Glomerular visceral epithelial cell (primary cell): ENCODE data around the gene ZFP92.
A peak's percentile ranks its signal among the peaks of the same experiment; 100 is the strongest.
"Not testable (repeated sequence)": the region's sequence is repeated elsewhere in the genome, so short reads cannot be mapped to it uniquely, and the experiment has no call there.

Experiments used
- DNase-seq: peaks from one replicate; pipeline ENCODE4 v3.0.0-alpha.2; 2016; ENCODE audit errors: extremely low spot score

Gene ZFP92, protein sequence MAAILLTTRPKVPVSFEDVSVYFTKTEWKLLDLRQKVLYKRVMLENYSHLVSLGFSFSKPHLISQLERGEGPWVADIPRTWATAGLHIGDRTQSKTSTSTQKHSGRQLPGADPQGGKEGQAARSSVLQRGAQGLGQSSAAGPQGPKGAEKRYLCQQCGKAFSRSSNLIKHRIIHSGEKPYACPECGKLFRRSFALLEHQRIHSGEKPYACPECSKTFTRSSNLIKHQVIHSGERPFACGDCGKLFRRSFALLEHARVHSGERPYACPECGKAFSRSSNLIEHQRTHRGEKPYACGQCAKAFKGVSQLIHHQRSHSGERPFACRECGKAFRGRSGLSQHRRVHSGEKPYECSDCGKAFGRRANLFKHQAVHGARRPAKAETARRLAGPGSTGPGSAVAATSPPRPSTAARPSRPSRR

DNA sequence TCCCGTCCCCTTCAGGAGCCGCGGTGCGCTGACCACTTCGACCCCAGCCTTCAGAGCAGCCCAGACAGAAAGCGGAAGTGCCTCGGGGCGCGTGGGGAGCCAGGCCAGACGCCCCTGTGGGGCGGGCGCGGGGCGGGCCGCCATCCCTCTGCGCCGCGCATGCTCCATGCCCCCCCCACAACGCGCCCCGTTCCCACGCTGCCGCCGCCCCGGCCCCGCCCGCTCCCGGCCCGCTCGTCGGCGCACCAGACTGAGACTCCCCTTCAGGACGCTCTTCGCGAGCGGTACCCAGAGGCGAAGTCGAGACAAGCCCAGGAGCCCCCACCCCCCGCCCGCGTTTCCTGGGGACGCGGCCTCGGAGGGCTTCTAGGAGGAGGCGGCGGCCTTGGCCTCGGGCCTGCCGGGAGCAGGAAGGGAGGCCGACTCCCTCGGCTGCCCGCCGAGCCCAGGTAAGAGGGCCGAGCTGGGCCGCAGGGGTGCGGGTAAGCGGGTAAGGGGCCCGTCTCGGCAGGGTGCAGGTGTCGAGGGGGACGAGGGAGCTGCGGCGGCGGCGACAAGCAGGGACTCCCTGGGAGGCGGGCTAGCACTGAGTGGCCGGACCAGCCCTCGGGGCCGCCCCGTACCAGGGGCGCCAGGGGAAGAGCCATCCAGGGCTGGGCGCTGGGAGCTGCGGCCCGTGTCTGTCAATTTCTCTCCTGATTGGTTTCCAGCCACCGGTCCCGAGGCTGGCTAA, at the start of gene ZFP92:
Gene ZFP92 (plus strand): TSS at position 218 of the 733 bp plus-strand sequence. CDS start 6,851 bp downstream, outside the sequence.
- no peak for DNase-seq

DNA sequence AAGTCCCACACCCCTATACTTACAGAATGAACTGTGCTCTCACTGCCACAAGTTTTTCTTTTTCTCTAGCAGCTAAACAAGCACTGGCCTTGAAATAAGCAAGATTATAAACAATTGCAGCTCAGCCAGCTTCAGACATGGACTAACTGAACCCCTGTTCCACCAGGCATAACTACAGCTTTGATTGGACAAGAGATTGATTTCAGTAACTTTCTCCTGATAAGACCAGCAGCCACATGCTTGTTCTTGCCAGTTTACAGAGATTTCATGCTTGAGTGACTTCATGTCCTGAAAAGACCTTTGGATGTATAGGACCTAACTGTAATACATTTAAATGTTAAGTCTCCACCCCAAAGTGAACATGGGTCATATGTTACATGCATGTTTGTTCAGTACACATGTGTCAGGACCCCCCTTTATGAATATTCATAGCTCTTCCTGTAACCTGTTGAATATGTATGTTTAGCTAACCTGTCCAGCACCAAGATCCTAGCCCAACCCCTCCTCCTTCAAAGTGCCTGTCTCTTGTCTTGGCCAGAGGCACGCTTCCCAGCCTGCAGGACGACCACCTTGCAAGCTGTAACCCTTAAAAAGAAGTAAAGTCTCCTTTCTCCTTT, 49.4 kb upstream of the ZFP92 start:
- DNase-seq: no peak

DNA sequence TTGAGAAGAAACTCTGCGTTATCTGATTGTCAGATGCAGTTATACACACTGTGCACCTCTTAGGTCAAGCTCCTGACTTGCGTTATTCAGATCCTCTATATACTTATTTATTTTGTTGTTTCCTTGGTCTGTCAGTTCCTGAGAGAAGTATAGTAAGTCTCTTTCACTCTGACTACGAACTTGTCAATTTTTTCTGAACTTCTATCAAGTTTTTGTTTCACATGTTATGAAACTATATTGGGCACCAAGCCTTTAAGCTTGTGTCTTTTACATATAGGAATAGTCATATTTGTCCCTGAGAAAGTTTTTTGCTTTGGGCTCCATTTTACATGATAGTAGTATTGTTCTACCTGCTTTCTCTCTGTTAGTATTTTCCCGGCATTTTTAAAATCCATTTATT, 45.6 kb upstream of the ZFP92 start:
- DNase-seq: no peak

DNA sequence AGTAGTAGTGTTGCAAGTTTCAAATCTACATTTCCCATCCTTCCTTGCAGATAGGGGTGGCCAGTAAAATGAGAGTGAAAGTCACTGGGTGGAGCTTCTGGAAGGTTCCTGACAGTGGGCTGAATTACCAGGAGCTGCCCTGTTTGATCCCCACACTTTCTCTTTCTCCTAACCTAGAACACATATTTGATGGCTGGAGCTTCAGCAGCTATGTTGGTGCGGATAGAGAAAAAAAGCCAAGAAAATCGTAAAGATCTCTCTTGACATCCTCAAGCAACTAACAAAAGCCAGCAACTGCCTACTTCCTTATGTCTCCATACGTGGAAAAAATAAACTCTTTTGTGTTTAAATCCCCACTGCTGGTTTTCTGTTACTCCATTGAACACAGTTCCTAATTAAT, 45.2 kb upstream of the ZFP92 start:
- no peak for DNase-seq

DNA sequence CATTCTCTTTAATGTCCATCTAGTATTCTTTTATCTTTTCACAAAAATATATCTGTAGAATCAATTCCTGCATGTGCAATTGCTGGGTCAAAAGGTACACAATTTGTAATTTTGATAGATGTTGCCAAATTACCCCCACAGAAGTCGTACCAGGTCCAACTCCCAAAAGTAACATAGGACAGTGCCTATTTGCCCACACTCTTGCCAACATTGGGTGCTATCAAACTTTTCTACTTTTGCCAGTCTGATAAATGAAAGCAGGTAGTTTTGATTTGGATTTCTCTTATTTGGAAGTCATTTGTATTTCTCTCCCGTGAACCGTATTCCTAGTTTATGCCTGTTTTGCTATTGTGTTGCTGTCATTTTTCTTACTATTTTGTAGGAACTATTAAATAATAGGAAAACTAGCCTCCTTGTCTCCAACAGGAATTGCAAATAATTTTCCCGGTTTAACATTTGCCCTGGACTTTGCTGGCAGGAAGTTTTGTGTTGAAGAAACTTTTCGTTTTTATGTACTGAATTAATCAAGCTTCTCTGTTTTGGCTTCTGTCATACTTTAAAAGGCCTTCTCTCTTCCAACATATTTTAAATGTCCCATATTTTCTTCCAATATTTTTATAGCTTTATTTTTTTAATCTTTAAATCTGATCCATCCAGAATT, 44.3 kb upstream of the ZFP92 start:
- DNase-seq: no peak

DNA sequence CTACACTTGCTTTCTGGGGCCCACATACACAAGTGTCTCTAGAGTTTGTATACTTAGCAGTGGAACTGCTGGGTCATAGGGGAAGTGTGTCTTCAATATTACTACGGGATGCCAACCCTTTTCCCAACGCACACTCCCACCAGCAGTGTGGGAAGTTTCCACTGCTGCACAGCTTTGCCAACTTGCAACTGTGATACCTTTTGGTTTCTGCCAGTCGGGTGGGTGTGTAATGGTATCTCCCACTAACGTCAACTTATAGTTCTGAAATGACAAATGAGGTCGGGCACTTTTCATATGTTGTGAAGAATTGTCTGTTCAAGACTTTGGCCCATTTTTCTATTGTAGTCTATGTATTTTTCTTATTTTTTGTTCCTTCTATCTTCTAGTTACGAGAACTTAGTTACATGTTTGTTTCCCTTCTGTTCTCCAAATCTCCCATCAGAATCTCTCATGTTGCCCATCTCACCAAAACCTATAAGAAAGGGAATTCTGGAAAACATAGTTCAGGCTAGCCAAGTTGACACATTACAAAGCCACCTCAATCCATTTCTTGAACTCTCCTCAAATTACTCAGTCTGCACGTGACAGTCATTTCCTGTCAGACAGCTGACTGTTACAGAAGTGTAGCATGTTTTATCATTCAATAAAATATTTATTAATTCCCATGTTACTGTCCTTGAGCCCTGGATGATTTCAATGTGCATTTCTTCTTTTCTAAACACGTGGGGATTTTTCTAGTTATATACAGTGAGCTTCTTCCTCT, 40.8 kb upstream of the ZFP92 start:
- no peak for DNase-seq

DNA sequence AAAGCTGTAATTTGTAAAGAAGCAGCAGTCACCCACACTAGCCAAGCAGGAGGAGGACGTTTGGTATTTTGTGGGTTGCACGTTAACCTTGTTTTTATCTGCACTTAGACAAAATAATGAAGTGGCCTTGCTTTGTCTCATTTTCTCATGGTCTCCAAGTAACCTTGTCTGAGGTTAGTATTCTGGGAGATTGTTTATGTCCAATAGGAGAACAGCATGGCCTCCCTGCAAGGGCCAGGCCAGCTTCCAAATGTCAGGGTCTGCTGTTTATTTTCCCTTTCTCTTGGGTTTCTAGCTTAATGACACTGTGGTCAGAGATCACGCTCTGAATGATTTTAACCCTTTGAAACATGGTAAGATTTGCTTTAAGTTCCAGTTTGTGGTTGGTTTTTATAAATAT, 40.0 kb upstream of the ZFP92 start:
- DNase-seq: no peak

DNA sequence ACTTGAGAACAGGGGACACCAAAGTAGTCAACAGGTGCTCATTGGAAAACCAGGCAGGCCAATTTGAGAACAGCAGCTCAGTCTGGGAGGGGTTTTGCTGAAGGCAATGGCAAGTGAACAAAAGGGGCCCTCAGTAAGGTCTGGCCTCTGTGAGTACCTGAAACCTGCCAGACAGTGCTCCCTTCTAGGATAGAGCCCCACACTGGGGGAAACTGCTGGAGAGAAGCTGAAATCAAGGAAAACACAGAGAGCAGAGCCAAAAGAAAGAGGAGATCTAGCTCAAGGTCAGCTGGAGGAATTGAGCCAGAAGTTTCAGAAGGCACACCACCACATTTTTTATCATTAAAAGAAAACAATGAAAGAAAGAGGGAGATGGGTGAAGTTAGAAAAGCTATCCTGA, 38.3 kb upstream of the ZFP92 start:
- DNase-seq: no peak

DNA sequence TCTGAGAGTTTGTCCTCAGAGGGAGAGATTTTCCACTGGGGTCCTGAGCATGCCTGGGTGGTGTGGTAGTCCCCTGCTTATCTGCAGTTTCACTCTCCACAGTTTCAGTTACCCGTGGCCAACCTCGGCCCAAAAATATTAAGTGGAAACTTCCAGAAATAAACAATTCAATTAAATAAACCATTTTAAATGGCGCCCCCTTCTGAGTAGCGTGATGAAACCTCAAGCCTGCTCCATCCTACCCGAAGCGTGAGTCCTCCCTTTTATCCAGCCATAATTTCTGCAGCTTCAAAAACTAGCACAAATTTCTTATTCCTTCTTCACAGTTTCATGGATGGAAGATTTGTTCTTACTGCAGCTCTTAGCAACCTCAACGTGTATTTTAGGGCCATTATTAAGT, 36.8 kb upstream of the ZFP92 start:
- no peak for DNase-seq

DNA sequence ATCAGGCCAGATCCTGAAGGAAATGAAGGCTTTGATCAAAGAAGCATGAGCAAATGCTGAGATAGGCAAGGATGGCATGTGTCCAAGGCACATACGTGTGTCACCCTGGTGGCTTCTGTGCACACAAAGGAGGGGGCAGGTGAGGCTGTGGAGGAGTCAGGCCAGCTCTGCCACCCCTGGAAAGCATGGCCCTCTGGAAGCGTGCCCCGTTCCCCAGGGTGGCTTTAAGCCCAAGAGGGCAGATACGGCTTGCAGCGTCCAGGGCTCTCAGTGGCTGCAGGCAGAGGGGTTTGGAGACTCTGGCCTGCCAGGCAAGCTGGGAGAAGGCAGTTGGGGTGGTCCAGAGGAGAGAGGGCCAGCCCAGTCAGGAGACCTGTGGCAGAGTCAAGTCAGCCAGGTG, 35.7 kb upstream of the ZFP92 start:
- DNase-seq: no peak

DNA sequence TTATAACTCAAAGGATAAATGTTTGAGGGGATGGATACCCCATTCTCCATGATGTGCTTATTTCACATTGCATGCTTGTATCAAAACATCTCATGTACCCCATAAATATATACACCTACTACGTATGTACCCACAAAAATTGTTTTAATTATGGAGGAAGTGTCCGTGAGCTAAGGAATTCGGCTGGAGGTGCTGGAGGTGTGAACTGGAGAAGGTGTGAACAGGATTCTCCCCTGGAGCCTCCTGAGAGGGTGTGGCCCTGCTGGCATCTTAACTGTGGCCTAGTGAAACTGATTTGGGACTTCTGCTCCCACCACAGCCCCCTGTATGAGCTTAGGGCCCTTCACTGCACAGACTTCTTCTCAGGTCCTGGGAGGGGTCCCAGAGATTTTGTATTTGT, 33.5 kb upstream of the ZFP92 start:
- no peak for DNase-seq

DNA sequence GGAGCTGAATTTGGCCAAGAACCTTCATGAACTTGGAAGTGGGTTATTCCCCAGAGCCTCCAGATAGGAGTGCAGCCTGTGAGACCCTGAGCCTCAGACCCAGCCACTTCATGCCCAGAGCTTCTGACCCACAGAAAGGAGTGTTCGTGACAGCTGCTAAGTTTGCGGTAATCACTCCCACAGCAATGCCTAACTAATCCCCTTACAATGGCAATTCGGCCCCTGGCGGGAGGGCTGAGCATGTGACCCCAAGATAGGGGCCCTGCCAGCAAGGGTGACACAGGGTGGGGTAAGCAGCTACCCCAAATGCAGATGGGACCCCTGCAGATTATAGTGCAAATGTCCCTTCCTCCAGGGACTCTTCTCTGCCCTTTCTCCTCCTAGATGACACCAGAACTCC, 32.7 kb upstream of the ZFP92 start:
- DNase-seq: no peak

DNA sequence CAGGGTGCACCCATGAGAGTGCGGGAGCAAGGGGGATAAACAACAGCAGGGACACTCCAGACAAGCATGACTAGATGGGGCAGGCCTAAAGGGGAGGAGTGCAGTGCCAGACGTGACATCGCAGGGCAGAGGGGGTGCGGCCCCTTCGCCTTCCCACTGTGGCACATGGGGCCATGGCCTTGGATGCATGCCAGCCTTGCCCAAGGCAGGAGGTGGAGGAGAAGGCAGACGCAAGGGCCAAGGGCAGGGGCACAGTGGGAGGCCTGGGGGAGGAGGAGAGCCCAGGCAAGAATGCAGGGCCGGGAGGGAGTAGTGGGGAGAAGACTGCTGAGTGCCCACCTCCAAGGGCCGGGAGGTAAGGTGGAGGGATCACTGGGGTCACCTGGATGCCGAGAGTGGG, 31.8 kb upstream of the ZFP92 start:
- no peak for DNase-seq

DNA sequence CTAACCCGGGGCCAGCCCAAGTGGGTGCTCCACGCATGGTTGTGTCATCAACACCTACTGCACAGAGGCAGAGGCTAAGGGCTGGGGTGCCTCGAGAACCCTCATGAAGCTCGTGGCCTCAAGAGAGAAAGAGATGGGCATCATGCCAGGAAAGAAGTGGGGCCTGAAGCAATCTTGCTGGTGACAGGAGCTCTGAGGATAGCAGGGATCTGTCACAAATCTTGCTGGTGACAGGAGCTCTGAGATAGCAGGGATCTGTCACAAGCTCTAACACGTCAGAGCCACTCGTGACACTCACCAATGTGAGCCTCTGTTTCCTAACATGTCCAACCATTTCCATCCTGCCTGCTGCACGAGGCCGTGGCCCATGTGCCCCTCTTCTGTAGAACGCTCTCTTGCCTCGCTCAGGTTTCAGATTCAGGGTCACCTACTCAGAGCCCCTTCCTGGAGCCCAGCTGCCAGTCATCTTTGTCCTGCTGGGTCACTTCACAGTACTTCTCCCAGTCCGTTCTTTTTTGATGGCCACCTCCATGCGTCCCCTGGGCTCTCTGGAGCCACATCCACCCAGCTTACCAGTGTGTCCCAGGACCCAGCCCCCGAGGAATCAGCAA, 31.2 kb upstream of the ZFP92 start:
- DNase-seq: no peak

DNA sequence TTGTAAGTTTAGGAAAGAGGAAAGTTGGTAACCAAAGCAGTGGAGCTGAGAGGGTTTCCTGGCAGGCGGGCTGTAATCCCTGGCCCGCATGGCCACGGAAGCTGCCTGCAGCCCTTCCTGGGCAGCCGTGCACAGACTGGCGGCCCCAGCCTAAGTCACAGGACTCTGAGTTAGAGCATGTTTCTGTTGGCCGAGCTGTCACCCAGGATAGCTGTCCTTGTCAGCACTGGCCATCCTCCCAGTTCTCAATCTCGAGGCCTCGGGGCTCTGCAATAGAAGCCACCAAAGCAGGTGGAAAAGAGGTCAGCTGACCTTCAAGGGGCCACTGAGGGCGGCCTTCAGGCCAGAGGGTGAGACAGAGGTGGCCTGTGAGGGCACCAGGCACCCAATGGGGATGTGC, 30.6 kb upstream of the ZFP92 start:
- DNase-seq: no peak

DNA sequence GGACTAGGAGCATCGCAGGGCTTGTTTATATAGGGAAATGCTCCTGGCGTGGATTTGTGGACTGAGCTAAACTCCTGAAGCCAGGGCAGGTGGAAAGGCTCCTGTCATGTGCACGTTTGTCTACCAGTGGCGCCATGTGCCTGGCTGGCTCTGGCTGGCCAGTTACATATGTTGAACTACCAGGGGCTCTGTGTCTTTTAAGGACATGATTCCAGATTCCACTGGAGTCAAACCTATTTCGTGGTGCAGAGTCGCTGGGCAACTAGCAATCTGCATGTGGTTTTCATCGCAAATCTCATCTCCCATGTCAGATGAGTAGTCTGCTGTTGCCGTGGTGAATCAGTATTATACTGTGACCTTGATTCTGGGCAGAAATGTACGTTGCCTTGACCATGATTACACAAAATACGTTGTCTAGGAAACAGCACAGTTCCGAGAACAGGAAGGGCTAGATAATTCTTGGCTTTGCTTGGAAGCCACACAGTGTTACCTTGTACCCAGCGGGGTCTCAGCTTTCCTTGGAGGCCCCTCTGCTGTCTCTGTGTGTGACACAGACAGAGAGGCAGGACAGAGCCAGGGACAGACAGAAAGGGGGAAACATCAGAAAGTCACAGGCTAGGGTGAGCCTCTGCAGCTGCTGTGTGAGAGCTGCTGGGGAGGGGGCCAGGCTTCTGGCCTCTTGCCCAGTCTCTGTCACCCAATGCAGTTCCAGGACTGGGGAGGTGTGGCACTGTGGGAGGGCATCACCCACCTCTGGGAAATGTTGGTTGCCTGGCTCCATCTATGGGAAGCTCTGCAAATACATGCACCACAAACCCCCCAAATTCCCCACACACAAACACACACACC, 29.4 kb upstream of the ZFP92 start:
- peak; percentile 28 for DNase-seq

DNA sequence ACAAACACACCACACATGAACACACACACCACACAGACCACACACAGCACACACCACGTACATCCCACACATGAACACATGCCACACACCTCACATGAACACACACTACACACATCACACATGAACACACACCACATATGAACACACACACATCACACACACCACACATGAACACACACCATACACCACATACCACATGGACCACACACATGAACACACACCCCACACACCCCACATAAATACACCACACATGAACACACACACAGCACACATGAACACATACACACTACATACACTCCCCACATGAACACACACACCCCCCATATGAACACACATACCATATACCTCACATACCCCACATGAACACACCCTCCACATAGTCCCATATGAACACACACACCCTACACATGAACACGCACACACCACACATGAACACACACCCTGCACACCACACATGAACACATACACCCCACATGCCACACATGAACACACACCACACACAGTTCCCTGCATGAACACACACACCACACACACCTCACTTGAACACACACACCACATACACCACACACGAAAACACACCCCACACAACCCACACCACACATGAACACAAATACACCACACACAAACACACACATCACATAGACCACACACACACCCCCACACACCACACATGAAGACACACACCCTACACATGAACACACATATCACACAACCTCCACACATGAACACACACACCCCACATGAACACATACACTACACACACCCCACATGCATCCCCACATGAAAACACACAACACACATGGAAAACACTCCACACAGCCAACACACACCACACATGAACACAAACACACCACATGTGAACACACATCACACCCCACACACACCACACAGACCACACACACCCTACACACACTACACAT, 28.4 kb upstream of the ZFP92 start:
- DNase-seq: no peak

DNA sequence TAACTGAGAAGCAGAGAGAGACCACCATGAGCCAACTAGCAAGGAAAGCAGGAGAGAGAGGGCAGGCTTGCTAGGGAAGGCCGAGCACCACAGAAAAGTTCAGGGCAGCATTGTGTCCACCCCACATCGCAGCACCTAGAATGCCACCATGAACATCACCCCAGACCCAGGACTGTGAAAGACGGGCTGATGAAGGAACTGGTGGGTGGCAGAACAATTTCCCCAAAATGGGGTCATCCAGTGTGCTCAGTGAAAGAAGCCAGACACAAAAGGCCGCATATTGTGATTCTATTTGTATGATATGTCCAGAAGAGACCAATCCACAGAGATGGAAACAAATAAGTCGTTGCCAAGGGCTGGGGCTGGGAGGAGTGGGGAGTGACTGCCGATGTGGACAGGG, 26.9 kb upstream of the ZFP92 start:
- no peak for DNase-seq

DNA sequence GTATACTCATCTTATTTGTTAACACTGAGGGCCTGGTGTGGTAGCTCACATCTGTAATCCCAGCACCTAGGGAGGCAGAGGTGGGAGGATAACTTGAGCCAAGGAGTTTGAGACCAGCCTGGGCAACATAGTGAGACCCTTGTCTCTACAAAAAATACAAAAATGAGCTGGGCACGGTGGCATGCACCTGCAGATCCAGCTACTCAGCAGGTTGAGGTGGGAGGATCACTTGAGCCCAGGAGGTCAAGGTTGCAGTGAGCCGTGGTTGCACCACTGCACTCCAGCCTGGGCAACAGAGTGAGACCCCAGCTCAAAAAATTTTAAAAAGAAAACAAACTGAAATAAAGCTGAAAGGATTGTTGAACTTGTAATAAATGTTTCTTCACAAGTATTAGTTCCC, 26.3 kb upstream of the ZFP92 start:
- DNase-seq: not testable (repeated sequence)
